SH-SY5Y (cell line): ENCODE results near the gene FCRL3.

Source experiments
- GATA2 ChIP-seq: IDR thresholded peaks from 2 replicates; pipeline ENCODE4 v1.6.1; 2011; ENCODE audit warnings: mild to moderate bottlenecking, low read depth, low read length
- GATA3 ChIP-seq: IDR thresholded peaks from 2 replicates; pipeline ENCODE4 v1.6.1; 2011; ENCODE audit warnings: low read depth, mild to moderate bottlenecking, low read length, moderate library complexity

DNA sequence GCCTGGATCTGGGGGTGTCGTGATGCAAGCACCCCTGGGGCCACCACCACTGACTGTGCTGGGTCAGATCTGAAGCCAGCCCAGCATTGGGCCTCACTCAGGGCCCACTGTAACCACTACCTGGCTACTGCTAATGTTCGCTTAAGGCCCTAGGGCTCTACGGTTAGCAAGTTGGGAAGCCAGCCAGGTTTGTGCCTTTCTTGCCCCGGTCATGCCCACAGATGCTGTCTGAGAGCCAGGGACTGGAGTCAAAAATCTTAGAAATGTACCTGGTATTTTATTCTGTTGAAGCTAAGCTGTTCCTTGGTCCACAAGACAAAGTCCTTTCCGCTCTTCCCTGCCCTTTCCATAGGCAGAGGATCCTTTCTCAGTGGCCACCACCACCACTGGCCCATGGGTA lies 15.2 kb upstream of the FCRL3 start:
- TF ChIP-seq GATA2 = no peak
- TF ChIP-seq GATA3 = no peak
